ACC112 (cell line): ENCODE results near the gene CA11.

Source experiments
- H2AFZ ChIP-seq: fragments of 200-600 bp; sonication (generic); one replicate; pipeline ENCODE4 v1.6.0; 2017; ENCODE audit warnings: antibody characterized with exemption, low read length; ENCODE audit not compliant: unreplicated experiment
- H3K27ac ChIP-seq: fragments of 200-600 bp; sonication (generic); 2 replicates; pipeline ENCODE4 v1.5.1; 2014; ENCODE audit warnings: low read depth, mild to moderate bottlenecking, antibody characterized with exemption, low read length, moderate library complexity
- H3K27me3 ChIP-seq: fragments of 200-600 bp; sonication (generic); 2 replicates; pipeline ENCODE4 v1.6.1; 2014; ENCODE audit warnings: mild to moderate bottlenecking, antibody characterized with exemption, low read length, moderate library complexity, mixed read lengths; ENCODE audit not compliant: insufficient read depth
- H3K36me3 ChIP-seq: fragments of 200-600 bp; sonication (generic); 2 replicates; pipeline ENCODE4 v1.6.1; 2016; ENCODE audit warnings: mild to moderate bottlenecking, antibody characterized with exemption, low read length, moderate library complexity, mixed read lengths; ENCODE audit not compliant: insufficient read depth
- H3K4me1 ChIP-seq: fragments of 200-600 bp; sonication (generic); one replicate; pipeline ENCODE4 v1.6.1; 2016; ENCODE audit warnings: low read length, mixed read lengths; ENCODE audit not compliant: insufficient read depth, unreplicated experiment, control insufficient read depth
- H3K4me3 ChIP-seq: fragments of 200-600 bp; sonication (generic); 2 replicates; pipeline ENCODE4 v1.5.1; 2014; ENCODE audit warnings: mild to moderate bottlenecking, low read depth, low read length
- H3K79me2 ChIP-seq: fragments of 200-600 bp; sonication (generic); one replicate; pipeline ENCODE4 v1.6.0; 2016; ENCODE audit warnings: low read length; ENCODE audit not compliant: control insufficient read depth, unreplicated experiment, insufficient read depth

Gene CA11

DNA sequence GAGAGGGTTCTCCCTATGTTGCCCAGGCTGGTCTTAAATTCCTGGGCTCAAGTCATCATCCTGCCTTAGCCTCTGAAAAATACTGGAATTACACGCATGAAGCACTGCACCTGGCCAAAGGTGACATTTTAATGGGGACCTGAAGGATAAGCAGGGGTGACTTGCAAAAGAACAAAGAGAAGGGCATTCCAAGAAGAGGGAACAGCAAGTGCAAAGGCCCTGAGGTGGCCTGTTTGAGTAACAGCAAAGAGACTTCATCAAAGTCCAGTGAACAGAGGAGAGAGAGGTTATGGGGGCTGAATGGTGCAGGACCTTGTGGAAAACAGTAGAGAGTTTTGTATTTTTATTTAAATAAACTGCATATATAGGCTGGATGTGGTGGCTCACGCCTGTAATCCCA is 4.1 kb downstream of the CA11 start:
- Histone ChIP-seq H3K4me3 (no peak overlapping the region), H3K27ac (no peak overlapping the region), H3K79me2 (no peaks in the 10 kb centered on the region), H2AFZ (no peak overlapping the region), H3K36me3 (no peaks in the 10 kb centered on the region), H3K27me3 (no peaks in the 10 kb centered on the region; the same call in 1 of the 2 replicates), H3K4me1 (peaks cover 4% of the 10 kb centered on the region)

DNA sequence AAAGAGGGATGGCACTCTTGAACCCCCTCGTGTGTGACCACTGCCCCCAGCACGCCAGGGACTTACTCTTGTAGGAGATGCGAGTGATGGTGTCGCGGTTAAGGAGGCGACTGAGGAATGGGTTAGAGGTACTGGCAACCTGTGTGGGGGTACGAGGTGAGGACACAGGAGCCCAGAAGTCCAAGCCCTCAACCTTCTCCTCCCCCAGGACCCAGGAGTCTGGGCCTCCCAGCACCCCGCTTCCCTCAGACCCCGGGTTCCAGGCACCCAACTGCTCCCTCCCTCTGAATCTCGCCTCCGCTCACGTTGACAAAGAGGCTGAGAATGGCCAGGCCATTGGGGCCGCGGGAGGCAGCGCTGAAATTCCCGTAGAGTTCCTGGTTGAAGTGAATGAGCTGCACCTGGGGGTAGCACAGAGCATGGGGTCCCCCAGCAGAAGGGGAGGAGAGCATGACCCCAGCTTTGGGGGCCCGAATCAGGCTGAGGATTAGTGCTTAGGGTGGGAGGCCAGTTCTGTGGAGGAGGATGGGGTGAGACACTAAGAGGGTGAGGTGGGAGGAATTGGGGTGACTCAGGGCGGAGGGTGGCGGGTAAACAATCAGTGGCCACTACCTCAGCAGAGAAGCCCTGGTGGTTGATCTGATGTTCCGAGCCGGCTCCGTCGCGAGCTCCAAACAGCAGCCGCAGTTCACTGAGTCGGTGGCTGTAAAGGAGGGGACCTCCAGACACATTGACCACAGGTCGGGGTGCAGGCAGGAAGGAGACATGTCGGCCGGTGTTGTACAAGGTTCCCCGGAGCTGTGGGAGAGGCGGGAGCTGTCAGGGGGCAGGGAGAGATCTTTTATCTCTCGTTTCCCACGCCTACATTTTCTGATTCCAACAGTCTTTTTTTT is 6.3 kb downstream of the CA11 start:
- H3K36me3 ChIP-seq, result no peaks in the 10 kb centered on the region
- H3K27me3 ChIP-seq, result no peaks in the 10 kb centered on the region; the same call in 1 of the 2 replicates
- no peaks in the 10 kb centered on the region for H3K79me2 ChIP-seq
- H2AFZ ChIP-seq, result no peak overlapping the region
- no peak overlapping the region for H3K27ac ChIP-seq
- H3K4me3 ChIP-seq, result no peak overlapping the region
- H3K4me1 ChIP-seq, result peaks cover 4% of the 10 kb centered on the region

DNA sequence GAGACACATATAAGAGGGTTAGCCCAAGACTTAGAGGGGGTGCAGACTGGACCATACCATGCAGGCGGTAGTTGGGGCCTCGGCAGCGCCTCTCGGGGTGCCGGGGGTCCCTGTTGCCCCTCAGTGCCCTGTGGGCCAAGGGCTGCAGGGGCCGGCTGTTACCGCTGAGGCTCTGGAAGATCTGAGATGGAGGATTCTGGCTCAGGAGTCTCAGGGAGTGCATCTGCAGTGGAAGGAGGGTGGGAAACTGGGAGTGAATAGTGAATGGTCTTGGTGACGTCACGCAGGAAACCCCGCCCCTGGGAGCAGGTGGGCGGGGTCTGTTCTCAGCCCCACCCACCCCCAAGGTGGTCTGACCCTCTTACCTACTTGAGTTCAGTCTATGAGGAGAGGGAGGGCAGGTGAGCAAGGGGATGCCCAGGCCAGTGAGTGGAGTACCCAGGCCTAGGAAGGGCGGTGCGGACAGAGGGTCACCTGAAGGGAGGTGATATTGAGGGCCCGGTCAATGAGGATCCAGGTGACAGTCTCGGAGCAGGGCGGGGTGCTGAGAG is 7.1 kb downstream of the CA11 start:
- H3K27me3 ChIP-seq, result no peaks in the 10 kb centered on the region; the same call in 1 of the 2 replicates
- no peaks in the 10 kb centered on the region for H3K79me2 ChIP-seq
- no peaks in the 10 kb centered on the region for H3K36me3 ChIP-seq
- H3K4me3 ChIP-seq, result peak overlapping the region; percentile 66
- no peak overlapping the region for H3K27ac ChIP-seq
- H2AFZ ChIP-seq, result no peak overlapping the region
- peaks cover 11% of the 10 kb centered on the region for H3K4me1 ChIP-seq

DNA sequence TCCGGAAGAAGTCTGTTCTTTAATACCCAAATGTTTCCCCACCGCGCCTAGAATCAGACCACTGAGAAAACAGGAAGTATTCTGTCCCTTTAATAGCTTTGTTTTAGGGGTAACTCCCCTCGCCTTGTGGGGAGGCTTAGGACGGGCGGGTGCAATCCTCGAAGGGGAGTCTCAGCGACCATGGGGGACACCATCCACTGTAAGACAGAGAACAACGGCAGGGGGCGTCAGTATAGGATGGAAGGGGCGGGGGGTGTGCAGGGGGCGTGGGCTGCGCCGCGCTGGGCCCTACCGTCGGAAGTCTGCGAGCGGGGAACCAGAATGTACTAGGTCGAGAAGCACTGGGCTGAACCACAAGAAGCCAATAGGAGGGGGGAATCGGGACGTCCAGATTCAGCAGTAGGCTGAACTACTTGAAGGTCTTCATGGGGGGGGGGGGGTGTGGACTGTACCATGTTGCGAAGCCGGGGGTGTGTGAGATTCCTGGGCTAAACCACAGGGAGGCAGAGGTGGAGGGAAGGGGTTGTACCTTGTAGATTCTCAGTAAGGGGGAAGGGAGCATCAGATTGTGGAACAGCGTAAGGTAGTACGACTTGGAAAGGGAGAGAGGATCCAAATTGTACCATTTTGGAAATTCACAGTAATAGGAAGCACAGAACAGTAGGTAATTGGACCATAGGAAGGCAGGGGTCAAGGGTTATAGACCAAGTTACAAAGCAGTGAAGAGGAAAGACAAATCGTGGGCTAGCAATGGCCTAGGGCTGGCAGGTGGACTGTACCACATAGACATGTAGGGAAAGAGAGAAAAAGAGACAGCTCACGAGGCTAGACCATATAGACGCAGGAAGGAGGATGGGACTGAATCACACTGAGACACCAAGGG is 7.8 kb downstream of the CA11 start:
- Histone ChIP-seq H3K27me3 (no peaks in the 10 kb centered on the region; the same call in 1 of the 2 replicates), H3K36me3 (no peaks in the 10 kb centered on the region), H3K4me1 (peaks cover 18% of the 10 kb centered on the region), H3K27ac (peak overlapping the region; percentile 73), H3K4me3 (peak overlapping the region; percentile 81), H3K79me2 (no peaks in the 10 kb centered on the region), H2AFZ (peak overlapping the region; percentile 84)

DNA sequence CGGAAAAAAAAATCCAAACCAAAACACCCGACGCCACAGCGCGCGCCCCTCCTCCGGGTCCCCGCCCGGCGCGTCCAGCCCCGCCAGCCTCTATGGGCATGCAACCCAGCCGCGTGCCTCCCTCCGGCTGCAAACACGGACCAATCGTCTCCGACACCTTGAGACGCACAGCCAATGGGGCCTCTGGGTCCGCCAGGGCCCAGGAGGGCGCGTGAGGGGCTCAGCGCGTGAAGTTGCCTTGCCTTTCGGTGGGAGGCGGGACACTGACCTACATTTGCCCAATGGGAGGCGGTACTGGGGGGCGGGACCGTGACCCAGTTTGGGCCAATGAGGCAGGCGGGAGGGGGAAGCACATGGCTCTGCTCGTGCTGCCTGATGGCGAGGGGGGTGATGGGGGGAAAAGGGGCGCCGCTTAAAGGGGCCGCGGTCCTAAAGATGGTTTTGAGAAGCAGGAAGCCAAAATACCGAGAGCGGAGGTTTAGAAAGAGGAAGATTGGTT is 8.5 kb downstream of the CA11 start:
- Histone ChIP-seq H3K27me3 (no peaks in the 10 kb centered on the region; the same call in 1 of the 2 replicates), H2AFZ (peak overlapping the region; percentile 84), H3K36me3 (no peaks in the 10 kb centered on the region), H3K4me3 (peak overlapping the region; percentile 81), H3K4me1 (peaks cover 23% of the 10 kb centered on the region), H3K79me2 (no peaks in the 10 kb centered on the region), H3K27ac (peak overlapping the region; percentile 73)

DNA sequence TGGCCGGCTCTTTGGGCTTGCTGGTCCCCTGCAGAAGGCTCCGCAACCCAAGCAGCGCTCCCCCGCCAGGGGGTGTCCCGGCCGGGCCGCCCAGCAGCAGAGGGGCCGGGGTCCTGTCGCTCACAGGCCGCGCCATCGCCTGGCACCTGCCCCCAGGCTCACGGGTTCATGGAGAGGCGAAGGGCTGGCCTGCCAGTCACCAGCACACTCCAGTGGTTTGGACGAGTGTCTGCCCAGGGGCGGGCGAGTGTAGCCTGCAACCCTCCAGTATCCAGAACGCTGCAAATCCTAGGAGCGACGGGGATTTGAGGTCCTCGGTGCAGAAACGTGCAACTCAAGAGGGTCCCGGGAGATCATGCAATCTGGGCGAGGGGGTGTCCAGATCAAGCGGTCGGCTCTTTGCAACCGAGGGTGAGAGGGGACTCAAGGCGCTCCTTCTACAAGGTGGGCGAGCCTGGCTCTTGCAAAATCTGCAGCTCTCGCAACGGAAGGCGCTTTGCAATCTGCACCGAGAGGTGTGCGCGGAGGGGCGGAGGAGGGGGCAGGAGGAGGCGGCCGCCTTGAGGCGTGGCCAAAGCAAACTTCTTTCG is 9.0 kb downstream of the CA11 start, which contains the start of gene DBP:
TSS of gene DBP (minus strand) at position 521 of the 590 bp plus-strand sequence. CDS start at position 136, 385 bp downstream.
- H3K27me3 ChIP-seq, result no peaks in the 10 kb centered on the region; the same call in 1 of the 2 replicates
- H3K36me3 ChIP-seq, result no peaks in the 10 kb centered on the region
- H3K27ac ChIP-seq, result peak within 1 kb of the TSS; percentile 73
- H3K4me1 ChIP-seq, result peaks cover 25% of the 10 kb centered on the region
- H3K4me3 ChIP-seq, result peak within 1 kb of the TSS; percentile 81
- H2AFZ ChIP-seq, result peak within 1 kb of the TSS; percentile 84
- no peaks in the 10 kb centered on the region for H3K79me2 ChIP-seq

DNA sequence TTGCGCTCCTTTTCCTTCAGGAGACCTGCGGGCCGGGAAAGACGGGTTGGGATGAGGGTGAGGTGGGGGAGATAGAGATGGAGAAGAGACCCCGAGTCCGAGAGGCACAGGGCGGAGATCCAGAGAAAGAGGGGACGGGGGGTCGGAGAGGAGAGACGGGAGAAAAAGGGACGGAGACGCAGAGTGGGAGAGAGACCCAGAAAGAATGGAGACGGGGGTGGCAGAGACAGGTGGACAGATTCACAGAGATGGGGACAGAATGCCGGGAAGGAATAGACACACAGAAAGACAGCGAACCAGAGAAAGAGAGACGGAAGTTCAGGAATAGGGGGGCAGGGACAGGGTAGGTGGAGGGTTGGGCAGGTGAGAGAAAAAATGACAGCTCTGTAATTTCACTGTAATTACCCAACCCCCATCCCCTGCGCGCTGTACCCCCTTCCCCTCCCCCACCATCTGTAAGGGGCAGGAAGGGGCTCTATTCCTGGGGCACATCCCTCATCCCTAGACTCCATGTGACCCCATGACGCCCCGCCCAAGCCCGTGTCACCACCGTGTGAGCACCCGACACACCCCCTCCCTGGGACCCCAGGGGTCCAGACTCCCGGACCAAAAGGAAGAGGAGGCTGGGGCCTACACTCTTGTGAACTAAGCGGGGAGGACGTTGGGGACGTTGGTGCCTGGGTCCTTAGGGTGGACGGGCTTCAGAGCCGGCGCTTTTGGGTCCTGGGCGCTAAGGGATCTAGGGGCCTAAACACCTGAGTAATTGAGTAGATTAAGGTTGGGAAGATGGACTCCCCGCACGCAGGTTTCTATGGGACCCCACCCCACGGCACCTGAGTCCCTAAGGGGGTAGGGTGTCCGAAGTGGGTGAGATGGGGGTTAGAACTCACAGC is 9.8 kb downstream of the CA11 start:
- H3K79me2 ChIP-seq, result no peaks in the 10 kb centered on the region
- no peaks in the 10 kb centered on the region for H3K36me3 ChIP-seq
- H3K27me3 ChIP-seq, result no peaks in the 10 kb centered on the region; the same call in 1 of the 2 replicates
- no peak overlapping the region for H2AFZ ChIP-seq
- no peak overlapping the region for H3K27ac ChIP-seq
- peak overlapping the region; percentile 81 for H3K4me3 ChIP-seq
- peaks cover 25% of the 10 kb centered on the region for H3K4me1 ChIP-seq

DNA sequence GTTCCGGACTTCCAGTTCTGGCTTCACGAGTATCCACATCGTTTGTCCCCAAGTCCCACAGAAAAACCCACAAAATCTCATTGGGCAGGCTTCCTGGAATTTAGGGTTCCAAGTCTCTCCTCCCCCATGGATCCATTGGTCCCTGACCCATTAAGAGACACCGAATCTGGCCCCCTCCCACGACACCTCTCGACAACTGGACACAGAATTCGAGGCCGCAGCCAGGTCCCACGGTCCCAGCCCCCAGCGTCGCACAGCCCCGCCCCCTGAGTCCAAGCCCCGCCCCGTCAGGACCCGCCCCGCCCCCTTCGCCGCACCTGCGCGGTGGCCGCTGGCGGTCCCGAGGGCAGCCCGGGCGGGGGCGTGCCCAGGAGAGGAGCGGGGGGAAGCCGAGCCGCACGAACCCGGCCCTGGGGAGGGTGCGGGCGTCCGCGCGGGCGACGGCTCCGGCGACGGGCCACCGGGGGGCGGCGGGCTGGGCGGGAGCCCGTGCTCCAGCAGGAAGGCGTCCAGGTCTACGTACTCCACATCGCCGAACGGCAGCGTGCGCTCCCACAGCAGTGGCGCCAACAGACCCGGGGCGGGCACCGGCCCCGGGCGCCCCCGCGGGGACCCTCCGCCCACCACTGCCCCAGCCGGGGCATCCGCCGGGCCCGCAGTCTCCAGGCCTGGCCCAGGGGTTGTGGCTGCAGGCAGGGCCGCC is 10.6 kb downstream of the CA11 start:
- no peaks in the 10 kb centered on the region for H3K36me3 ChIP-seq

More for the DNA sequence above, 10.6 kb downstream of the CA11 start:
- H3K27me3 ChIP-seq, result no peaks in the 10 kb centered on the region; the same call in 1 of the 2 replicates
- H3K79me2 ChIP-seq, result no peaks in the 10 kb centered on the region
- peak overlapping the region; percentile 65 for H3K27ac ChIP-seq
- peak overlapping the region; percentile 14 for H2AFZ ChIP-seq
- peak overlapping the region; percentile 76 for H3K4me3 ChIP-seq
- peaks cover 25% of the 10 kb centered on the region for H3K4me1 ChIP-seq
